CD14-positive monocyte (primary cell): ENCODE measurements around the gene GRAMD2B. TPM values are rescaled to one million over a fixed set of nuclear protein-coding genes. Genes with fewer than 3 reads are reported as not detected.

Experiments
- DNase-seq, 3 donors: peaks; one replicate each; pipeline ENCODE4 v3.0.0-alpha.2; 2011 to 2022
- H2AFZ ChIP-seq: 2 replicates; pipeline ENCODE4 v1.6.0; 2012; ENCODE audit warnings: mild to moderate bottlenecking, low read depth, low read length, inconsistent platforms; ENCODE audit not compliant: insufficient read depth, poor library complexity, severe bottlenecking
- H3K27ac ChIP-seq, 2 donors: 1 replicate in 1 of 2; 2 replicates in 1 of 2; pipeline ENCODE4 v1.5.1; 2012 to 2013; ENCODE audit warnings: low read length in 2 of 2, control low read depth in 1 of 2, inconsistent platforms in 1 of 2, low read depth in 1 of 2, mild to moderate bottlenecking in 1 of 2
- H3K27me3 ChIP-seq, 2 donors: one replicate each; pipeline versions ENCODE4 v1.6.0 to v1.6.1; 2011 to 2013; ENCODE audit warnings: low read length in 2 of 2; ENCODE audit not compliant: control insufficient read depth in 2 of 2, insufficient read depth in 2 of 2
- H3K36me3 ChIP-seq, 2 donors: replicated peaks in 1 of 2; 1 replicate in 1 of 2; 2 replicates in 1 of 2; pipeline versions ENCODE4 v1.5.1 to v1.6.1; 2012 to 2013; ENCODE audit warnings: low read length in 2 of 2, control low read depth in 1 of 2, inconsistent platforms in 1 of 2, mild to moderate bottlenecking in 1 of 2; ENCODE audit not compliant: insufficient read depth in 2 of 2, control insufficient read depth in 1 of 2
- H3K4me1 ChIP-seq, 2 donors: 1 replicate in 1 of 2; 2 replicates in 1 of 2; pipeline versions ENCODE4 v1.5.1 to v1.6.1; 2012 to 2013; ENCODE audit warnings: low read length in 2 of 2, control low read depth in 1 of 2, inconsistent platforms in 1 of 2, mild to moderate bottlenecking in 1 of 2, moderate library complexity in 1 of 2; ENCODE audit not compliant: insufficient read depth in 2 of 2, control insufficient read depth in 1 of 2
- H3K4me2 ChIP-seq: replicated peaks from 2 replicates; pipeline ENCODE3; 2012; ENCODE audit warnings: low read length, moderate library complexity, mild to moderate bottlenecking; ENCODE audit not compliant: poor library complexity, severe bottlenecking; ENCODE audit errors: extremely low read depth
- H3K4me3 ChIP-seq, 3 experiments: fragments of 200-600 bp in 1 of 3; sonication (generic) in 1 of 3; replicated peaks in 1 of 3; 1 replicate in 2 of 3; 2 replicates in 1 of 3; pipeline ENCODE4 v1.5.1; 2011 to 2013; ENCODE audit warnings: low read length in 3 of 3, mild to moderate bottlenecking in 3 of 3, control low read depth in 2 of 3, low read depth in 2 of 3, inconsistent platforms in 1 of 3, moderate library complexity in 1 of 3
- H3K79me2 ChIP-seq: 2 replicates; pipeline ENCODE4 v1.6.0; 2012; ENCODE audit warnings: mild to moderate bottlenecking, control low read depth, inconsistent platforms, low read length, moderate library complexity; ENCODE audit not compliant: insufficient read depth
- H3K9ac ChIP-seq: 2 replicates; pipeline ENCODE4 v1.6.0; 2017; ENCODE audit warnings: low read length, mild to moderate bottlenecking; ENCODE audit not compliant: insufficient read depth, poor library complexity, severe bottlenecking
- H3K9me3 ChIP-seq, 2 donors: replicated peaks in 1 of 2; 1 replicate in 1 of 2; 2 replicates in 1 of 2; pipeline versions ENCODE4 v1.5.1 to v1.6.1; 2012 to 2013; ENCODE audit warnings: low read length in 2 of 2, control low read depth in 1 of 2; ENCODE audit not compliant: control insufficient read depth in 1 of 2, insufficient read depth in 1 of 2
- H4K20me1 ChIP-seq: 2 replicates; pipeline ENCODE4 v1.6.0; 2012; ENCODE audit warnings: mild to moderate bottlenecking, low read length, control low read depth, moderate library complexity; ENCODE audit not compliant: insufficient read depth
- H3K27ac Mint-ChIP-seq, 7 donors: one replicate each; pipeline ENCODE4 v1.8.0; 2020; ENCODE audit warnings: mild to moderate bottlenecking in 7 of 7, mixed read lengths in 7 of 7, moderate library complexity in 6 of 7, inconsistent platforms in 2 of 7
- H3K27me3 Mint-ChIP-seq, 3 donors: one replicate each; pipeline ENCODE4 v1.8.0; 2021 to 2022; ENCODE audit warnings: low read depth in 3 of 3, mild to moderate bottlenecking in 3 of 3, mixed read lengths in 3 of 3, moderate library complexity in 3 of 3, inconsistent platforms in 1 of 3
- H3K36me3 Mint-ChIP-seq, 2 donors: one replicate each; pipeline ENCODE4 v1.8.0; 2020; ENCODE audit warnings: mixed read lengths in 2 of 2, inconsistent platforms in 1 of 2, mild to moderate bottlenecking in 1 of 2
- H3K4me1 Mint-ChIP-seq: one replicate; pipeline ENCODE4 v1.8.0; 2020; ENCODE audit warnings: mild to moderate bottlenecking, mixed read lengths
- H3K4me3 Mint-ChIP-seq, 2 donors: one replicate each; pipeline ENCODE4 v1.8.0; 2020; ENCODE audit warnings: mild to moderate bottlenecking in 2 of 2, mixed read lengths in 2 of 2, moderate library complexity in 1 of 2
- H3K9me3 Mint-ChIP-seq, 7 donors: one replicate each; pipeline ENCODE4 v1.8.0; 2020 to 2022; ENCODE audit warnings: mixed read lengths in 7 of 7, mild to moderate bottlenecking in 6 of 7, moderate library complexity in 6 of 7, inconsistent platforms in 2 of 7
- WGBS: methylation state at CpG from one replicate; pipeline ENCODE4 v1.1.5; 2013; ENCODE audit warnings: missing lambda C conversion rate; ENCODE audit not compliant: insufficient coverage; 5-methylcytosine and 5-hydroxymethylcytosine counted together
- intact Hi-C, 2 donors: fragments of 100-400 bp; cut with micrococcal nuclease; formaldehyde crosslinking; loops; one replicate each; pipeline versions ENCODE4 v1.15.0 to v1.15.1; 2023
- polyA plus RNA-seq, 3 donors: library from polyadenylated mRNA; depleted of rRNA in 1 of 3; unstranded in 2 of 3; stranded (reverse) in 1 of 3; fragments of 300-500 nt in 2 of 3; fragments of >200 nt in 1 of 3; fragmentation: Illumina TruSeq in 2 of 3; gene quantifications; 1 replicate in 2 of 3; 2 replicates in 1 of 3; pipeline ENCODE4 v1.2.3, GENCODE V29; 2012 to 2021
- TF ChIP-seq, protein P1 (sequence below): fragments of 200-600 bp; IDR thresholded peaks from one replicate; pipeline ENCODE4 v1.8.0; 2022; ENCODE audit warnings: antibody characterized with exemption, mild to moderate bottlenecking

Gene GRAMD2B
- polyA plus RNA-seq, 3 donors, result 0.79 to 1.2 (median 1.1) TPM

DNA sequence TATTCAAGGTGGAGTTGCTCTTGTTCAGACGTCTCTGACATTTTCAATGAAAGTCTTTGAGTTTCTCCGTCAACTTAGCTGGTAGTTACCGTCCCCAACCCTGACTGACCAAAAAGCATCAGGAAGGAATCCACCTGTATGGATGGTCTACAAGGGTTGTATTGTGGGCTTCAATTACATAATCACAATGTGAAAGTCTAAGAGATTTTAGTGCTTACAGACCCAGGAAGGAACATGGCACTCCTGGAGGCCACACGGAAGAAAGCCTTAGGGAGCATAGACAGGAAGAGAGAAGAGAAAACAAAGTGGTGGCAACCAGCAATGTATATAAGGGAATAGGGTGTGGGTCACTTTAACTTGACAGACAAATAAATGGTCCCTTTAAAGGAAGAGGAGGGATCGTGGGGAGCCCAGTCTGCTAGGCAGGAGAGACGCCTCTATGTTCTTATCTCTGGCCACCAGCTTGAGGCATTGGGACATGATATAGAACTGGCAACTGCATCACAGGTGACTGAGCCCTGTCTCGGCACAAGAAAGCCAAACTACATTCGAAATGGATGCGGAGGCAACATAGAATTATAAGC lies 91.4 kb downstream of the GRAMD2B start:
- Histone ChIP-seq H4K20me1 (no peaks in the 10 kb centered on the region), H3K36me3 (no peaks in the 10 kb centered on the region), H3K27ac (no peak overlapping the region), H2AFZ (no peak overlapping the region), H3K9ac (no peak overlapping the region), H3K79me2 (no peaks in the 10 kb centered on the region), H3K4me1 (no peaks in the 10 kb centered on the region), H3K9me3 (no peaks in the 10 kb centered on the region), H3K4me3 (no peak overlapping the region), H3K4me2 (no peak overlapping the region), H3K27me3 (no peaks in the 10 kb centered on the region)
- TF ChIP-seq, protein P1, sequence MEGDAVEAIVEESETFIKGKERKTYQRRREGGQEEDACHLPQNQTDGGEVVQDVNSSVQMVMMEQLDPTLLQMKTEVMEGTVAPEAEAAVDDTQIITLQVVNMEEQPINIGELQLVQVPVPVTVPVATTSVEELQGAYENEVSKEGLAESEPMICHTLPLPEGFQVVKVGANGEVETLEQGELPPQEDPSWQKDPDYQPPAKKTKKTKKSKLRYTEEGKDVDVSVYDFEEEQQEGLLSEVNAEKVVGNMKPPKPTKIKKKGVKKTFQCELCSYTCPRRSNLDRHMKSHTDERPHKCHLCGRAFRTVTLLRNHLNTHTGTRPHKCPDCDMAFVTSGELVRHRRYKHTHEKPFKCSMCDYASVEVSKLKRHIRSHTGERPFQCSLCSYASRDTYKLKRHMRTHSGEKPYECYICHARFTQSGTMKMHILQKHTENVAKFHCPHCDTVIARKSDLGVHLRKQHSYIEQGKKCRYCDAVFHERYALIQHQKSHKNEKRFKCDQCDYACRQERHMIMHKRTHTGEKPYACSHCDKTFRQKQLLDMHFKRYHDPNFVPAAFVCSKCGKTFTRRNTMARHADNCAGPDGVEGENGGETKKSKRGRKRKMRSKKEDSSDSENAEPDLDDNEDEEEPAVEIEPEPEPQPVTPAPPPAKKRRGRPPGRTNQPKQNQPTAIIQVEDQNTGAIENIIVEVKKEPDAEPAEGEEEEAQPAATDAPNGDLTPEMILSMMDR, result no peak
- DNase-seq, result no peak
- Mint-ChIP-seq H3K27me3 (peaks cover 0 to 4% (median 0%) of the 10 kb centered on the region in 3 donors), H3K36me3 (no peaks in the 10 kb centered on the region), H3K9me3 (peaks cover 0 to 2% (median 0%) of the 10 kb centered on the region in 7 donors), H3K4me1 (peaks cover 2% of the 10 kb centered on the region), H3K27ac (peak overlapping the region in 1 of 7 donors; percentile 60), H3K4me3 (no peak overlapping the region)
- intact Hi-C loops, result no loop called here
- 88% methylated on average over 4 of the region's 9 CpGs for WGBS

DNA sequence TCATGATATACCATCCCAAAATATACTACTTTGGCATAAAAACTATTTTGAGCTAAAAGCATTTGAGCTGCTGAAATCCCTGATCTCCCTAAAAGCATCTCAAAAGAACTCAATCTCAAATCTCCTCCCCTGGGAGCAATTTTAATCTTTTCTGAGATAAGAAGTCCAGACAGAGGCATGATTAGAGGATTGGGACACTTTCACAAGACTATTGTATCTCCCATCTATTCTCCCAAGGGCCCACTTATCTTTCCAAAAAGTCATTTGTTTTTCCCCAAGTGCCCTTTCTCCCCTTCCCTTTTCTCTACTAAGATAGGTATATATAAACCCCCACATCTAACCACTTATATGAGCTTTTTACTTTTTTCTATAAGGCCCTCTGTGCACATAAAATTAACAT lies 92.1 kb downstream of the GRAMD2B start:
- H3K4me1 Mint-ChIP-seq, result peaks cover 2% of the 10 kb centered on the region
- no peaks in the 10 kb centered on the region for H4K20me1 ChIP-seq
- intact Hi-C loops, result no loop called here
- TF ChIP-seq, protein P1, result no peak
- no peaks in the 10 kb centered on the region for H3K9me3 ChIP-seq
- H3K4me1 ChIP-seq, result no peaks in the 10 kb centered on the region
- no peak overlapping the region for H3K4me3 ChIP-seq
- no peaks in the 10 kb centered on the region for H3K27me3 ChIP-seq
- H3K27ac Mint-ChIP-seq, result no peak overlapping the region
- H3K36me3 Mint-ChIP-seq, result no peaks in the 10 kb centered on the region
- H3K4me3 Mint-ChIP-seq, result no peak overlapping the region
- H3K36me3 ChIP-seq, result no peaks in the 10 kb centered on the region
- H3K79me2 ChIP-seq, result no peaks in the 10 kb centered on the region
- peaks cover 0 to 4% (median 3%) of the 10 kb centered on the region in 3 donors for H3K27me3 Mint-ChIP-seq
- no peak for DNase-seq
- peaks cover 0 to 2% (median 0%) of the 10 kb centered on the region in 7 donors for H3K9me3 Mint-ChIP-seq
- no peak overlapping the region for H2AFZ ChIP-seq
- H3K9ac ChIP-seq, result no peak overlapping the region
- H3K4me2 ChIP-seq, result no peak overlapping the region
- no peak overlapping the region for H3K27ac ChIP-seq
